ENCODE data around the gene FANCC.

FANCC gene

GRCh38 chr9:95115104-95115503 lies 202.4 kb downstream of the FANCC start:
- no peak for DNase-seq

GRCh38 chr9:95112436-95113280 lies 204.9 kb downstream of the FANCC start:
- no peak for DNase-seq

GRCh38 chr9:95111716-95112115 lies 205.8 kb downstream of the FANCC start:
- DNase-seq, result no peak

- no peak for DNase-seq
These were observed 206.5 kb downstream of the FANCC start for GRCh38 chr9:95110921-95111525.

GRCh38 chr9:95109456-95109855 lies 208.1 kb downstream of the FANCC start:
- no peak for DNase-seq

GRCh38 chr9:95108777-95109176 lies 208.7 kb downstream of the FANCC start:
- DNase-seq, result no peak

- no peak for DNase-seq
These were observed 209.5 kb downstream of the FANCC start for GRCh38 chr9:95107976-95108375.

- DNase-seq, result no peak
These were observed 210.3 kb downstream of the FANCC start for GRCh38 chr9:95107001-95107749.

GRCh38 chr9:95105519-95106287 lies 211.8 kb downstream of the FANCC start:
- no peak for DNase-seq

- DNase-seq, result no peak
These were observed 212.5 kb downstream of the FANCC start for GRCh38 chr9:95104980-95105379.

- DNase-seq, result no peak
These were observed 212.9 kb downstream of the FANCC start for GRCh38 chr9:95104581-95104960.

GRCh38 chr9:95103871-95104580 lies 213.5 kb downstream of the FANCC start:
- no peak for DNase-seq

- DNase-seq, result no peak
These were observed 214.2 kb downstream of the FANCC start for GRCh38 chr9:95103281-95103771.

- DNase-seq, result no peak
These were observed 214.9 kb downstream of the FANCC start for GRCh38 chr9:95102572-95102971.

- no peak for DNase-seq
These were observed 215.5 kb downstream of the FANCC start for GRCh38 chr9:95102001-95102433.

GRCh38 chr9:95101326-95101725 lies 216.2 kb downstream of the FANCC start:
- no peak for DNase-seq

- no peak for DNase-seq
These were observed 217.4 kb downstream of the FANCC start for GRCh38 chr9:95100071-95100627.

GRCh38 chr9:95099321-95100070 lies 218.0 kb downstream of the FANCC start:
- DNase-seq, result no peak

- DNase-seq, result no peak
These were observed 219.1 kb downstream of the FANCC start for GRCh38 chr9:95098391-95098921.

GRCh38 chr9:95097279-95097678 lies 220.2 kb downstream of the FANCC start:
- no peak for DNase-seq

- no peak for DNase-seq
These were observed 220.7 kb downstream of the FANCC start for GRCh38 chr9:95096807-95097206.
